ENCODE data around the gene KRTAP10-12.

GRCh38 chr21:44737706-44738354 lies 40.9 kb downstream of the KRTAP10-12 start:
- TF ChIP-seq POLR2A (IDR thresholded peaks at IDR 0.05) (no peak), CTCF (IDR thresholded peaks at IDR 0.05) (no peak), POLR2AphosphoS5 (IDR thresholded peaks at IDR 0.05) (no peak)

Measured in breast epithelium (tissue), 3 donors.